ENCODE results near the gene MICB.

DNA sequence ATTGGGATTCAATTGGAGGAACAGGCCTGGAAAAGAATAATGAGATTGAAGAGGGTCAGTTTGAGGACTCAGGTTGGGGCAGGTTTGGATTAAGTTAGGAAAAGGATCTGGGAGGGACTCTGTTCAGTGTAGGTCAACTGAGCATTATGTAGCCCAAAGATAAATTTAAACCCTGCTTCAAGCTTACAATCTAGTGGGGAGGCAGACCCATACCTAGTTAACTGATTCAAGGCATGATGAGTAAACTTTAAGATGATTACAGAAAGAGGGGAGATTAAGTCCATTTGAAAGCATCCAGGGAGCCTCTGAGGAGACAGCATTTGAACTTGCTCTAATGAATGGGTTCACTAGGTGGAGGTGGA is 62.7 kb downstream of the MICB start:
- no peak for TF ChIP-seq FOXK2 (IDR thresholded peaks at IDR 0.05)
- no peak for TF ChIP-seq BHLHE40 (IDR thresholded peaks at IDR 0.05; ENCODE audit: borderline replicate concordance)
- no peak for TF ChIP-seq SP1 (IDR thresholded peaks at IDR 0.05)
- no peak for TF ChIP-seq ZNF384 (IDR thresholded peaks at IDR 0.05)
- TF ChIP-seq FOXM1 (IDR thresholded peaks at IDR 0.05; ENCODE audit: borderline replicate concordance): no peak
- TF ChIP-seq, protein P1, sequence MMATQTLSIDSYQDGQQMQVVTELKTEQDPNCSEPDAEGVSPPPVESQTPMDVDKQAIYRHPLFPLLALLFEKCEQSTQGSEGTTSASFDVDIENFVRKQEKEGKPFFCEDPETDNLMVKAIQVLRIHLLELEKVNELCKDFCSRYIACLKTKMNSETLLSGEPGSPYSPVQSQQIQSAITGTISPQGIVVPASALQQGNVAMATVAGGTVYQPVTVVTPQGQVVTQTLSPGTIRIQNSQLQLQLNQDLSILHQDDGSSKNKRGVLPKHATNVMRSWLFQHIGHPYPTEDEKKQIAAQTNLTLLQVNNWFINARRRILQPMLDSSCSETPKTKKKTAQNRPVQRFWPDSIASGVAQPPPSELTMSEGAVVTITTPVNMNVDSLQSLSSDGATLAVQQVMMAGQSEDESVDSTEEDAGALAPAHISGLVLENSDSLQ (IDR thresholded peaks at IDR 0.05): no peak
- TF ChIP-seq HDGF (IDR thresholded peaks at IDR 0.05; ENCODE audit: borderline replicate concordance): no peak
- TF ChIP-seq LEF1 (IDR thresholded peaks at IDR 0.05; ENCODE audit: borderline replicate concordance): no peak
- no peak for TF ChIP-seq SUZ12 (IDR thresholded peaks at IDR 0.05)
- TF ChIP-seq NFRKB (IDR thresholded peaks at IDR 0.05): no peak
- no peak for TF ChIP-seq L3MBTL2 (conservative IDR thresholded peaks at IDR 0.05)
- TF ChIP-seq ARNT (IDR thresholded peaks at IDR 0.05): no peak
- no peak for TF ChIP-seq FOXA1 (IDR thresholded peaks at IDR 0.05)
- no peak for TF ChIP-seq CTBP1 (IDR thresholded peaks at IDR 0.05; ENCODE audit: borderline replicate concordance)
